Neural progenitor cell (in vitro differentiated cells): ENCODE data around the gene SRSF12. TPM values are rescaled to one million over a fixed set of nuclear protein-coding genes. Genes with fewer than 3 reads are reported as not detected.

Experiments
- DNase-seq: peaks from one replicate; pipeline ENCODE4 v3.0.0-alpha.2; 2016; ENCODE audit warnings: low spot score
- H2AFZ ChIP-seq: fragments of 200-600 bp; sonication (generic); replicated peaks from 2 replicates; pipeline ENCODE4 v1.6.1; 2016; ENCODE audit warnings: antibody characterized with exemption
- H3F3A ChIP-seq: fragments of 200-600 bp; sonication (generic); 2 replicates; pipeline ENCODE4 v1.6.1; 2016; ENCODE audit warnings: antibody characterized with exemption, low read depth
- H3K27ac ChIP-seq: fragments of 200-600 bp; sonication (generic); 2 replicates; pipeline ENCODE4 v1.5.1; 2016; ENCODE audit warnings: mild to moderate bottlenecking
- H3K27me3 ChIP-seq: fragments of 200-600 bp; sonication (generic); 2 replicates; pipeline ENCODE4 v1.6.1; 2016; ENCODE audit warnings: mild to moderate bottlenecking, moderate library complexity
- H3K36me3 ChIP-seq: fragments of 200-600 bp; sonication (generic); 2 replicates; pipeline ENCODE4 v1.5.1; 2016
- H3K4me1 ChIP-seq: fragments of 200-600 bp; sonication (generic); 2 replicates; pipeline ENCODE4 v1.6.1; 2016; ENCODE audit warnings: mixed run types
- H3K4me2 ChIP-seq: fragments of 200-600 bp; sonication (generic); 2 replicates; pipeline ENCODE4 v1.6.1; 2016
- H3K4me3 ChIP-seq: fragments of 200-600 bp; sonication (generic); 2 replicates; pipeline ENCODE4 v1.5.1; 2016
- H3K79me2 ChIP-seq: fragments of 200-600 bp; sonication (generic); 2 replicates; pipeline ENCODE4 v1.6.1; 2016; ENCODE audit warnings: low read depth
- H3K9ac ChIP-seq: fragments of 200-600 bp; sonication (generic); 2 replicates; pipeline ENCODE4 v1.6.1; 2016
- H3K9me3 ChIP-seq: fragments of 200-600 bp; sonication (generic); 2 replicates; pipeline ENCODE4 v1.5.1; 2016; ENCODE audit warnings: low read depth
- H4K20me1 ChIP-seq: fragments of 200-600 bp; sonication (generic); 2 replicates; pipeline ENCODE4 v1.6.1; 2016; ENCODE audit warnings: low read depth
- H3K27ac Mint-ChIP-seq: 3 replicates; pipeline ENCODE4 v1.8.0; 2021; ENCODE audit warnings: mixed read lengths
- H3K27me3 Mint-ChIP-seq: 2 replicates; pipeline ENCODE4 v1.8.0; 2022; ENCODE audit warnings: low read depth, mild to moderate bottlenecking, inconsistent platforms, moderate library complexity, mixed read lengths; ENCODE audit not compliant: insufficient read depth
- H3K36me3 Mint-ChIP-seq: 3 replicates; pipeline ENCODE4 v1.8.0; 2021; ENCODE audit warnings: mixed read lengths
- H3K4me1 Mint-ChIP-seq: 3 replicates; pipeline ENCODE4 v1.8.0; 2021; ENCODE audit warnings: mixed read lengths
- H3K4me3 Mint-ChIP-seq: 3 replicates; pipeline ENCODE4 v1.8.0; 2021; ENCODE audit warnings: mild to moderate bottlenecking, moderate library complexity, mixed read lengths
- H3K9me3 Mint-ChIP-seq: 3 replicates; pipeline ENCODE4 v1.8.0; 2020; ENCODE audit warnings: mixed read lengths
- EZH2 ChIP-seq: fragments of 200-600 bp; sonication (generic); IDR thresholded peaks from 2 replicates; pipeline ENCODE4 v1.6.1; 2017; ENCODE audit warnings: antibody characterized with exemption, mild to moderate bottlenecking, moderate library complexity
- EZH2phosphoT487 ChIP-seq: fragments of 200-600 bp; sonication (generic); IDR thresholded peaks from 2 replicates; pipeline ENCODE4 v1.6.1; 2017; ENCODE audit warnings: antibody characterized with exemption
- total RNA-seq: library from RNA; depleted of rRNA; stranded (reverse); fragments of >200 nt; gene quantifications from 2 replicates; pipeline ENCODE4 v1.2.3, GENCODE V29; 2015; ENCODE audit warnings: low replicate concordance
- TF ChIP-seq, protein P1 (sequence below): fragments of 200-600 bp; sonication (generic); IDR thresholded peaks from 2 replicates; pipeline ENCODE4 v1.5.1; 2017; ENCODE audit warnings: antibody characterized with exemption, mild to moderate bottlenecking

Gene SRSF12
- total RNA-seq, 1 donor from 2014 or later, result 23.2 TPM

DNA sequence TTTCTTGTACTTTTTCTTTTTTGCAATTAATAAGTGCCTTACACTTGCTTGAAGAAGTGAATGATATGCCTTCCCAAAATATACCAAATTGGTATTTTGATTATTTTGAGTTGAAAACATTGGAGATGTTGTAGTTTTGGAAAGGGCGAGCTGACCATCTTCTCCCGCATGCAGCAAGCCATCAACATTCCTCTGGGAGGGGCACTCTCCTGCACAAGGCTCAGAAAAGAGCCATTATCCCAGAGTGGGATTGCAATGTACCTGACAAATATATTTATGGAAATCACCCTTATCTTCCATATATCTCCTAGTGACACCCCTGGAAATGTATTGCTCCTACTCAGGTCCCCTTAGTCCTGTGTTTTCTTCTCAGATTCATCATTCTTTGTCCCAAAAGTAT, 60.1 kb downstream of the SRSF12 start:
- Histone ChIP-seq H3K9me3 (no peaks in the 10 kb centered on the region), H3K27ac (no peak overlapping the region), H3K36me3 (no peaks in the 10 kb centered on the region), H3K4me2 (no peak overlapping the region), H3K79me2 (no peaks in the 10 kb centered on the region), H2AFZ (no peak overlapping the region), H3F3A (no peaks in the 10 kb centered on the region), H3K9ac (no peak overlapping the region), H3K4me3 (no peak overlapping the region), H3K4me1 (no peaks in the 10 kb centered on the region), H3K27me3 (no peaks in the 10 kb centered on the region), H4K20me1 (no peaks in the 10 kb centered on the region)
- H3K27me3 Mint-ChIP-seq, result no peaks in the 10 kb centered on the region
- H3K9me3 Mint-ChIP-seq, result no peaks in the 10 kb centered on the region
- no peaks in the 10 kb centered on the region for H3K36me3 Mint-ChIP-seq
- H3K4me3 Mint-ChIP-seq, result no peak overlapping the region
- DNase-seq, result no peak
- TF ChIP-seq, protein P1, sequence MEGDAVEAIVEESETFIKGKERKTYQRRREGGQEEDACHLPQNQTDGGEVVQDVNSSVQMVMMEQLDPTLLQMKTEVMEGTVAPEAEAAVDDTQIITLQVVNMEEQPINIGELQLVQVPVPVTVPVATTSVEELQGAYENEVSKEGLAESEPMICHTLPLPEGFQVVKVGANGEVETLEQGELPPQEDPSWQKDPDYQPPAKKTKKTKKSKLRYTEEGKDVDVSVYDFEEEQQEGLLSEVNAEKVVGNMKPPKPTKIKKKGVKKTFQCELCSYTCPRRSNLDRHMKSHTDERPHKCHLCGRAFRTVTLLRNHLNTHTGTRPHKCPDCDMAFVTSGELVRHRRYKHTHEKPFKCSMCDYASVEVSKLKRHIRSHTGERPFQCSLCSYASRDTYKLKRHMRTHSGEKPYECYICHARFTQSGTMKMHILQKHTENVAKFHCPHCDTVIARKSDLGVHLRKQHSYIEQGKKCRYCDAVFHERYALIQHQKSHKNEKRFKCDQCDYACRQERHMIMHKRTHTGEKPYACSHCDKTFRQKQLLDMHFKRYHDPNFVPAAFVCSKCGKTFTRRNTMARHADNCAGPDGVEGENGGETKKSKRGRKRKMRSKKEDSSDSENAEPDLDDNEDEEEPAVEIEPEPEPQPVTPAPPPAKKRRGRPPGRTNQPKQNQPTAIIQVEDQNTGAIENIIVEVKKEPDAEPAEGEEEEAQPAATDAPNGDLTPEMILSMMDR, result no peak
- TF ChIP-seq EZH2phosphoT487 (no peak), EZH2 (no peak)
- no peak overlapping the region for H3K27ac Mint-ChIP-seq
- peaks cover 5% of the 10 kb centered on the region for H3K4me1 Mint-ChIP-seq

GRCh38 chr6:89054208-89054607, 63.7 kb downstream of the SRSF12 start:
- Mint-ChIP-seq H3K27ac (no peak overlapping the region), H3K9me3 (no peaks in the 10 kb centered on the region), H3K36me3 (no peaks in the 10 kb centered on the region), H3K4me3 (no peak overlapping the region), H3K4me1 (peaks cover 5% of the 10 kb centered on the region), H3K27me3 (no peaks in the 10 kb centered on the region)
- Histone ChIP-seq H3K79me2 (no peaks in the 10 kb centered on the region), H2AFZ (no peak overlapping the region), H3K4me1 (no peaks in the 10 kb centered on the region), H3F3A (no peaks in the 10 kb centered on the region), H3K36me3 (no peaks in the 10 kb centered on the region), H3K27ac (no peak overlapping the region), H4K20me1 (no peaks in the 10 kb centered on the region), H3K4me2 (no peak overlapping the region), H3K4me3 (no peak overlapping the region), H3K27me3 (no peaks in the 10 kb centered on the region), H3K9me3 (no peaks in the 10 kb centered on the region), H3K9ac (no peak overlapping the region)
- DNase-seq, result no peak
- TF ChIP-seq EZH2 (no peak), EZH2phosphoT487 (no peak)
- TF ChIP-seq, protein P1, result no peak

- Histone ChIP-seq H3K27me3 (no peaks in the 10 kb centered on the region), H4K20me1 (no peaks in the 10 kb centered on the region), H3K36me3 (no peaks in the 10 kb centered on the region), H3K4me1 (no peaks in the 10 kb centered on the region), H3K9me3 (no peaks in the 10 kb centered on the region), H2AFZ (no peak overlapping the region), H3K79me2 (no peaks in the 10 kb centered on the region), H3K27ac (no peak overlapping the region), H3K4me2 (no peak overlapping the region), H3F3A (no peaks in the 10 kb centered on the region), H3K4me3 (no peak overlapping the region), H3K9ac (no peak overlapping the region)
- Mint-ChIP-seq H3K27ac (no peak overlapping the region), H3K36me3 (no peaks in the 10 kb centered on the region), H3K4me3 (no peak overlapping the region), H3K27me3 (no peaks in the 10 kb centered on the region), H3K9me3 (no peaks in the 10 kb centered on the region), H3K4me1 (no peaks in the 10 kb centered on the region)
- no peak for DNase-seq
- TF ChIP-seq EZH2, result no peak
- TF ChIP-seq, protein P1, result no peak
- no peak for TF ChIP-seq EZH2phosphoT487
Observed at GRCh38 chr6:89051676-89052075, 66.2 kb downstream of the SRSF12 start.
